NCI-H187 (cell line): Measurements from ENCODE around the gene SNAPC2.
A peak's percentile ranks its signal among the peaks of the same experiment; 100 is the strongest.
"Not testable (repeated sequence)": the region's sequence is repeated elsewhere in the genome, so short reads cannot be mapped to it uniquely, and the experiment has no call there.

Experiments
- DNase-seq, 2 experiments: peaks; one replicate each; lab custom pipeline; 2025; lab: John Stamatoyannopoulos, UW

Gene SNAPC2

DNA sequence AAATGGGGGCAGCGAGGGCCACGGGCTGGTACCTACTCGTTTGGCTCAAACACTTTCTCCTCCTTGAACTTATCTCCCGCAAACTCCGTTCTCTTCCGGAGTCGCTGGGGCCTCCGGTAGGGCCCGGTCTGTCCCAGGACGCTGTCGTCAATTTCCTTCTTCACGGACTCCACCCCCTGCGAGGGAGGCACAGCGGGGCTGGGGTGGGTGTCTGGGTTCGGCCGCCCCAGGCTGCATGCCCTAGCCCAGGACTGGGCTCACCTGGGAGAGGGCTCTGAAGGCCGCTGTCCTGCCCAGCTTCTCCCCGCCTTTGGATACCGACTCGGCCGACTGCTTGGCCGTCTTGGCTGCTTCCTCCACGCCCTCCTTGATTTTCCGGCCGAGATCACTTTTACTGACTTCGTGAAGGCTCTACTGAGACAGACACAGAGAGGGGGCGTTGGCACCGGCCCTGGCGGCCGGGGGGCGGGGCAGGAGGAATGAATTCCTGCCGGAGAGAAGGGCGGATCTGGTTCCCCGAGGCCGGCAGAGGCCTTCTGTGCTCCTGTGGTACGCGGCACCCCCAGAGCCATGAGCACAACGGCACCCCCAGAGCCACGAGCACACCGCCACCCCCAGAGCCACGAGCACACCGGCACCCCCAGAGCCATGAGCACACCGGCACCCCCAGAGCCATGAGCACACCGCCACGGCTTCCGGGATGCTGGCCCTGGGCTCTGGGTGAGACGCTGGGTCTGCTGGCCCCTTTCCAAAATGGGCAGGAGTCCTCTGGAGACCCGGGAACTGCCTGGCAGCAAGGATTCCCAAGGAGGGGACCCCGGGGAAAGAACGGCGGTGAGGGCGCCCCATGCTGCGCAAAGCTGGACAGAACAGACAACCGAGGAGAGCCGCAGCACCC lies 13.9 kb downstream of the SNAPC2 start:
- no peak for DNase-seq

DNA sequence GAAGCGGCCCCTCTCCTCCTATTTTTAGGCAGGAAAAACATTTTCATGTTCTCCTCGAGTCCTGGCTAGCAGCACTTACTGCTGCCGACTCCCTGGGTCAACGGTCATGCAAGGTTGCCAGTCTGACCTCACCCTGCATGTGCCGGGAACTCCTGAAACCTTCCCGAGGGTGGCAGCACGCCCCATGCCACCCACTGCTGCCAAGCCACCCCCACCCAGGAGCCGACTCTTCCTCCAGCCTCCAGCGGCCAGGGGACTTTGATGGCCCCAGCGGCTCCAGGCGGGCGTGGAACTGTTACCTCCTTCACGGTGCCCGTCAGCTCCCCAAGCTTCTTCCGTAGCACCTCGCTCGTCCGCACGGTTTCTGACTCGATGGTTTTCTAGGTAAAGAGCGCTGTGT lies 14.6 kb downstream of the SNAPC2 start:
- no peak for DNase-seq

DNA sequence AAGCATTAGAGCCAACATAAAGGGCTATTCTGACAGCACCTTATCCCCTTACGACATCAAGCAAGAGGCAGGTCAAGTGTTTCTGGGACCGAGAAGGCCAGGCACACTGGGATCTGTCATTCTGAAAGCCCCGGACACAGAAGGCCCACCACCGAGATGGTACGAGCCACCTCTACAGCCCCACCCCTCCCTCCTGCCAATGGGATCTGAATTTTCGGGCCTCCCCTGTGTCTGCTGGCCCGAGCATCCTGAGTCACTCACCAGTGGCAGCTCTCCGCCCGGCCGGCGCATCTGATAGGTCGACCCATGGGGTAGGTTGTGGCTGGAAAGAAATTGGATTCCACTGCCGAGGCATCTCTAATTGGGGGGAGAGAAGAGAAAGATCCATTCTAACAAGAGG lies 20.7 kb downstream of the SNAPC2 start:
- no peak for DNase-seq

DNA sequence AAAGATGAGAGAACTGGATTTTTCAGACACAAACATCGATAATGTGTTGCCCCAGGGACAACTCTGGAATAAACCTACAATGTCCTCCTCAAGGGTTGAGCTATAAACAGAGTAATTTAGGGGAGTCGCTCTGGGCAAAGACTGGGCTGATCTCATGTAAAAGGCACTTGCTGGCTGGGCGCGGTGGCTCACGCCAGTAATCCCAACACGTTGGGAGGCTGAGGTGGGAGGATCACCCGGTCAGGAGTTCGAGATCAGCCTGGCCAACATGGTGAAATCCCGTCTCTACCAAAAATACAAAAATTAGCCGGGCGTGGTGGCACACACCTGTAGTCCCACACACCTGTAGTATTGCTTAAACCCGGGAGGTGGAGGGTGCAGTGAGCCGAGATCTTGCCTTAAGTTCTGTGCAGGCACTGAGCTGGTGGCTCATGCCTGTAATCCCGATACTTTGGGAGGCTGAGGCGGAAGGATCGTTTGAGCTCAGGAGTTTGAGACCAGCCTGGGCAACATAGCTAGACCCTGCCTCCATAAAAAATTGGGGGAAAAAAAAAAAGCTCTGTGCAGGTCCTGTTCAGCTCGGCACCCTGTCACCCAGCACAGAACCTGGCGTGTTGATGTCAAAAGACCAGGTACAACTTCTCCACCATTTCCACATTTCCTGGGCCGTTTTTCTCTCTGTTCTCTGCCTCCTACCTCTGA lies 21.9 kb downstream of the SNAPC2 start:
- DNase-seq = no peak

DNA sequence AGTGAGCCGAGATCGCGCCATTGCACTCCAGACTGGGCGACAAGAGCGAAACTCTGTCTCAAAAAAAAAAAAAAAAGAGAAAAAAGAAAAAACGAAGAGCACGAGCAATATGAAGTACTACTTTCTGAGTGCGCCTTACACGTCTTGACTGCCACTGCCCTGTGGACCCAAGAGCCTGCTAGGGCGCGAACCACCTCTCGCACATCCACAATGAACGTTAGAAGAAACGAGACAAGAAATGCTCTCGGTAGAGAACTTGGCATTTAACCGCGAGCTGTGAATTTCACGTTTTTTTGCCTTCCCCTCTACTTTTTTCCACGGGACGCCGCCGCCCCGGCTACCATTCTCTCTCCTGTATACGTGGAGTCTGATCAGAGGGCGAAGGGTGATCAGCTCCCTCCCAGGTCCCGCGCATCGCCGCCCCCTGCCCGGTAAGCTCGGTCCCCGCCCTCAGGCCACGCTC lies 22.9 kb downstream of the SNAPC2 start:
- no peak for DNase-seq

DNA sequence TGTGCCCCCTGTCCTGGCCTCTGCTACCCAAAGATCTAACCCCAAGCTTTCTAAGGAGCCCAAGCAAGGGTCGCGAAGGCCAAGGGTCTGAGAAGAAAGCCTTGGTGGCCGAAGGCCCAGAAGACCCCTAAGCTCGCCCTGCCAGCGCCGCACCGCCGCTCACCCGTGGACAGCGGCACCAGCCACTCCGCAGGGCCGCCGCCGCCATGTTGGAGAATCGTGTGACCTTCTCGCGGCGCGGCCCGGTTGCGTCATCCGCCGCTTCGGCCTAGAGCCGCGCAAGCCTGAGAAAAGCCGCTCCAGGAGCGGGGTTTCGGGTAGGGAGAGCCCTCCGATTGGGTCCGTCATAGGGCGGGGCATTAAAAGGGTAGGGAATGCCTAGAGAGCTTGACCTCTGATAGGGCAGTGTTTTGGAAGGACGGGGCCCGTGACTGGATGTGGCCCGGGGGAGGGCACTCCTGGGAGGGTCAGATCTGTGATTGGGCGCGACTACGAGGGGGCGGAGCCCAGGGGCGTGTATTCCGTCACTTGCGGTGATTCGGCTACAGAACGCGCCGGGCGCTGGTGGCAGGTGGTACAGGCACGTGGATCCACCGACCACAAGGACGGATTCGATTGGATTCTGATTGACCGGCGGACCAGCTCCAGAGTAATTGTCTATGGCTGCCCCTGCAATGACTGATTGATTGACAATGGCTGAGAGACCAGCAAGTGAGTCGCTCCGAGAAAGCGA lies 23.5 kb downstream of the SNAPC2 start, which contains the start of gene TIMM44:
TSS of gene TIMM44 (minus strand) at position 223 of the 733 bp plus-strand sequence. CDS start at position 208, 15 bp downstream.
- DNase-seq = peak; percentile 76 to 95

DNA sequence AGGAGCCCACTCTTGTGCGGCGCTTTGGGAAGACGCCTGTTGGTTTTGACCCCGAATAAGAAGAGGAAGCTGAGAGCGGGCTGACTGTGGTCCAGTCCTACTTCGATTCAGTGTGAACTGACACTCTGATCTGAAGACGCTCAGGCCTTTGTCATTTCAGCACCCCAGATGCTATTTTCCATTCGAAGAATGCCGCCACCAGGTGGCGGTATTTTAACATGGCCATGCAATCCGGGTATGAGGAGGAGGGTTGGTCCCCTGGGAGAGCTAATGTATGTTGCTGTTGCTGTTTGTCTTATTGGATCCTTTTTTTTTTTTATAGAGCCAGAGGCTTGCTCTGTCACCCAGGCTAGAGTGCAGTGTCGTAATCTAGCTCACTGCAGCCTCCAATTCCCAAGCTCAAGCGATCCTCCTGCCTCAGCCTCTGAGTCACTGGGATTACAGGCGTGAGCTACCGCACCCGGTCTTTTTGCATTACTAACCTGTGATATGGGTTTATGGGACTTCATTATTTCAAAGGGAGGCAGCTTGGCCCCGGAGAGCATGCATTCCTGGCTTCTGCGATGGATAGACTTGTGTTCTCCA lies 24.1 kb downstream of the SNAPC2 start:
- peak; percentile 60 to 78 for DNase-seq

DNA sequence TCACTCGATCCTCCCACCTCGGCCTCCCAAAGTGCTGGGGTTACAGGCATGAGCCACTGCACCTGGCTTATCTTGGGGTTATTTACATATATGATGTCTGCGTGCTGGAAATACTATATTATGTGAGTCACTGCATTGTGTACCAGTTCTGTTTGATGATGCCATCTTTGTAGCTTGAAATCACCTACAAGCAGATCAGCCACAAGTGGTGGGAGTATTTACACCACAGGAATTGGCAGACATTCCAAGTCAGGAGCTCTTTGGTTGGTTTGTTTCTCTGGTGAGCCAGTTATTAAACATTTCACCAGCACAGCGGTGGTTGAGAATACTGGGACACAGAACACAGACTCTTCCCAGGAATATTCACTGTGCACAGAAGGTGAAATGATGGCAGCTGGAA lies 27.8 kb downstream of the SNAPC2 start:
- no peak for DNase-seq

DNA sequence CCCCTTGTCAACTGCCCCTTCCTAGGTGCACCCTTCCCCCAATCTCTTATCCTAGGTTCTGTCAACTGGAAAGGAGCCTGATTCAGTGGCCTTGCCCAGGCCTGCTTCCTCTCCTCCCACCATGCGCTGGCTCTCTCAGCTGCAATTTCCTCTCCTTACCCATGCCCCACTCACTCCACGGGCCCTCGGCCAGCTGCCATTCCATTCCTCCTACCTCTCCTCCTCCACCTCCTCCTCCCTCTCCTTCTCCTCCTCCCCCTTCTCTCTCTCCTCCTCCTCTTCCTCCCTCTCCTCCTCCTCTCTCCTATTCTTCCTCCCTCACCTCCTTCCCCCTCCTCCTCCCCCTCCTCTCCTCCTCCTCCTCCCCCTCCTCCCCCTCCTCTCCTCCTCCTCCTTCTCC lies 32.9 kb downstream of the SNAPC2 start:
- no peak for DNase-seq

DNA sequence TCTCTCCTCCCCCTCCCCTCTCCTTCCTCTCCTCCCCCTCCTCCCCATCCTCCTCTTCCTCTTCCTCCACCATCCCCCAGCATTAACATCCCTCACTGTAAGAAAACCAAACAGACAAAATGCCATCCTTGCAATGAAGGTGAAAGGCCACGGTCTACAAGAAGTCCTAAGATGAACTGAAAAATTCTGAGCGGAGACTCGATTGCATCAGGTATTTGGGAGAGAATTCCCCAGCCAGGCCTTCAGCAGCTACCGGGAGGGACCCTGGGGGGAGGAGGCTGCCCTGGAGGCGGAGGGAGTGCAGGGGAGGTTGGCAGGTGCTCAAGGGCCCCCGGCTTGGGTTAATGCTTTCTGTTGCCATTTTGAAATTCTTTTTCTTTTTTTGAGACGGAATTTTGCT lies 33.4 kb downstream of the SNAPC2 start:
- no peak for DNase-seq

DNA sequence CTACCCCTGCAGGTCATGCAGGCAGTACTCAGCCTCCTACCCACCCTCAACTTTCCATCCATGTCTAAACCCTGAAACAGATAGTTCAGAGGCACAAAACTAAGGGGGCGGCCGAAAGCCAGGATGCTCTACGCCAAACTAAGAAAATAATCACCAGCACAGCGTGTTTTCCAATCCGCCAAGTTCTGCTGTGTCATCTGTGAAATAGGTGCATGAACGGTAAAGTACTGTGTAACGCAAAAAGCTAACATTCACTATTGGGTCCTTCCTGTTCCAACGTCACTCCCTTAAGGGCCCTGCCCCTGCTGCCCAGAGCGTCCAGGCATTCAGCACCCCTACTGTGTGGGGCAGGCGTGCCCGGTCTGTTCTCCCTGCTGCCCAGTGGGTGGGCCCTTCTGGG lies 35.6 kb downstream of the SNAPC2 start:
- DNase-seq = no peak

DNA sequence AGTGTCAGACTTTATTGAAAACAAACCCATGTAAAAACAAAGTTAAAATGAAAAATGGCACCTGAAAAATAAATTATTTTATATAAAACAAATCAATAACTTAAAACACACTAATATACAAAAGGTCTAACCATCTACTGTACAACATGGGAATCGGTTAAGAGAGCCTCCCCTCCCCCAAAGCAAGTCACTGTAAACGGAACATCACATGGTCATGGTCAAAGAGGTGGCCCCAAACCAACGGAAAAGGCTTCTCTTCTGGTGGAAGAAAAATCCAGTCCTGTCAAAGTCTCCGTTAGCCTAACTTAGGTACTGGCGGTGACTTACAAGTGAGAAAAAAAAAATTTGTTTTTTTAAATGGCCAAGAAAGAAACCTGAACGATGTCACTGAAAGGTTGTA lies 39.1 kb downstream of the SNAPC2 start:
- DNase-seq = no peak

DNA sequence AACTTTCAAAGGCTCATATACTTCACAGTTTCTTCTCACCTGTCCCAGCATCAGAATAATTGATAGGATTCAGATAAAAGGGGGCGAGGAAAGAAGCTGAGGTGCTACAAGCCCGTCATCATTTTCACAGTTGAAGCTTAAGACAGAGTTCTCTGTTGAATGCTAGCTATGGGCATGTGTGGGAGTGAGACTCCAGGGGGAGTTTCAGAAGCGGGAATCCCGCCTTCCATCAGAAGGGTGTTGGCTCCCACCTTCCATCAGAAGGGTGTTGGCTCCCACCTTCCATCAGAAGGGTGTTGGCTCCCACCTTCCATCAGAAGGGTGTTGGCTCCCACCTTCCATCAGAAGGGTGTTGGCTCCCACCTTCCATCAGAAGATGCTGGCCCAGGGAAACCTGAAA lies 40.9 kb downstream of the SNAPC2 start:
- DNase-seq = not testable (repeated sequence)

DNA sequence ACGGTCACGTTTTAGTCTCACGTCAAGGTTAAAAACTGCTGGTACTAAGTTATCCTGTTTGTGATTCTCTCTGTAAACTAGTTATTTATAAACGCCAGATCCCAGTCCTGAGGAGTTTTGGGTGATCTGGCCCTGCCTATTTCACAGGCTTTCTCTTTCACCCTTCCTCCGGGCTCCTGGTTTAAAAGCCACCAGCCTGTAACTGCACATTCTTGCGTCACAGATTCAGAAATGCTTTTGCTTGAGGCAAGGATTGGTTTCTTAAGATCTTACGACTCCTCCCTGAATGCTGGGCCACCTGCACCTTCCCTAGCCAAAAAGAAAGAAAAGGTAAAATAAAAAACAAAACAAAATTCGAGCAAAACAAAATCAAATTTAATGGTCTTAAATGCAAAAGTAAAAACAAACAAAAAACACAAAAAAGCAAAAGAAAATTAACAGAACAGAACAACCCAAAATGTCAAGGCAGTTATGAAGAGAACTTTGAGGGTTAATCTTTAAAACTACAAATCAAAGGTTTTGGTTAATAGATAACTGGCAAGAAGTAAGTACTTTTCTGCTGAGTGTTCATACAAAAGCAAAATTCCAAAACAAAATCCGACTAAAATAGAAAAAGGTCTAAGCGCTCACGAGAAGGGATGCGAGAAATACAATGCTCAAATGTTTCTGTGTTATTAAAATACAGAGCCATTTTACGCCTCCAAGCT lies 41.9 kb downstream of the SNAPC2 start:
- DNase-seq = no peak

DNA sequence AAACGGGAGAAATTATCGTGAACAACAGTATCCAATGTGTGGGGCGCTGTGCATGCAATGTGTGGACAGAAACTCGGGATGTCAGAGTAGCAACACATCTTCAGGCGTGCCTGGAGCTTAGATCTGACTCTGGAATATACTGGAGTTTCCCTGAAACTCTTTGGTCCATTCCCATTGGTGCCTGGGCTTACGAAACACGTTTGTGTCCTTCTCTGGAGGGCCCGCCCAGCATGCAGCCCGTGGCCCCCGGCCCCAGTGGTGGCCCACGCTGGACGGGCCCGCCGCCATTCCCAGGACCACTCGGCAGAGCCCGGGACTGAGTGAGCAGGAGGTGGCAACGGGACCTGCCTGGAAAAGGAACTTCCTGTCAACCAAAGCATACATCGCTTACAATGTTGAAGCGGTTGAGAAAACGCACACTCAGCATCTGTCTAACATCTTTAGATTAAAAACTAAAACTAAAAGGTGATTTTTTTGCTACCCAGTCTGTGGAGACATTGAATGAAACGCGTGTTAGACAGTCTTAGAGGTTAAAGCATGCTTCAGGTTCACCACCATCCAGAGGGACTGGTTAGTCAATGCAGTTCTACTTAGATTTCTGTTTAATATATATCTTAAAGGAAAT lies 42.6 kb downstream of the SNAPC2 start:
- DNase-seq = no peak

DNA sequence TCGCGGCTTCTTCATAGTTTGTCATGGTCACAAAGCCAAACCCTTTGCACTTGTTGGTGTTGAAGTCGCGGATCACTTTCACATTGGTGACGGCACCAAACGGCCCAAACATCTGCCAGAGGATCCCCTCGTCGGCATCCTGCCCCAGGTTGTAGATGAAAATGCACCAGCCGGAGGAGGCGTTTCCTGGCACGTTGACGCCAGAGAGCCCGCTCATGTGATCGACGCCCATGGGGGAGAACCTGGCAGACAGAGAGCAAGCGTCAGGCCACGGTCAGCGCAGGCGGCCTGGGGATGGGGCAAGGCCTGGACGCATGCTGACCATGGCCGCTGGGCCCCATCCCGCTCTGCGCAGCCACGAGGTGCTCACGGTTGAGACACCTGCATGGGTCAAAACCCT lies 43.4 kb downstream of the SNAPC2 start:
- DNase-seq = no peak

DNA sequence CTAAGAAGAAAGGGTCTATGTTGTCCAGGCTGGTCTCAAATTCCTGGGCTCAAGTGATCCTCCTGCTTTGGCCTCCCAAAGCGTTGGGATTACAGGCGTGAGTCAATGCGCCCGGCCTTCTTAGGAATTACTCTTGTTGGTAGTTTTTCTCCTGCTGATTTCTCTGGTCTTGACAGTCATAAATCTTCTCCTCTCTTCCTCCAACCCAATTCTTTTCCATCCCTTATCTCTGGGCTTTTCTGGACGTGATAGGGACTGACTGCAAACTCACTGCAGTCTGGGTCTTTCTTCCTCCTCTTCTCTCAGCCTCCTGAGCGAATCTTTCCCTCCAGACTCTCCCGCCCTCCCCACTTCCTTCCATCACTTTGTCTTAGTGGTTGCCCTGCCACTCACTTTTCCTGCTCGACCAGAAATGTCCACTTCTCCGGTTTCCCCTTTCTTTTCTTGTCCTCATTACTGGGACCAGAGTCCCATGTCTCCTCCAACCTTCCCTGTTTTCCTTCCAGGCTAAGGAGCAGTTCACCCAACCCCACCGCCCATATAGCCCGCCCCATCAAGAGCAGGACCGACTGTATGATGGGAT lies 45.2 kb downstream of the SNAPC2 start:
- no peak for DNase-seq

DNA sequence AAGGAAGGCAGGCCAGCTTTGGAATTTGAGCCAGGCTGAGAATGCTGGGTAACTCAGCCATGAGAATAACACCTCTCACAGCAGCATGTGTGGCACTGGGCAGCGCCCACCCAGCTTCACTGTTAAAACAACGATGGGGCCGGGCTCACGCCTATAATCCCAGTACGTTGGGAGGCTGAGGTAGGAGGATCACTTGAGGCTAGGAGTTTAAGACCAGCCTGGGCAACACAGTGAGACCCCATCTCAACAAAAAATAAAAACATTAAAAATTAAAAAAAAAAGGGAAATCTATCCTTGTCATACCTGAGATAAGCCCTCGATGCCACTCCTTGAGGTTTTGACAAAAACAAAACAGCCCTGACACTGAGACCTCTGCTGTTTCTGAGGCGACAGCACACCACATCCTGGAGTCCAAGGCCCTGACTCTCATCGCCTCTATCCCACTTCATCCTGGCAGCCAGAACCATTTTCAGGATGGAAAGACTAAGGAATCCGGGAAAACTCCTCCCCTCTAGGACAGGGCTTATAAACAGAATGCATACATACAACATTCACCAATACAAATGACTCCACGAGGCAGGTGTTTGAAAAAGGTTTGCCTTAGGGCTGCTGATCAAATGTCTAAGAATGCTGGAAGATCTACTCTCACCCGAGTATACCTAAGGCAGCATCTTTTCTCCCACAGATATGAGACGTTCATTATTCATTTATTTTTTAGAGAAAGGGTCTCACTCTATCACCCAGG lies 46.0 kb downstream of the SNAPC2 start:
- no peak for DNase-seq

DNA sequence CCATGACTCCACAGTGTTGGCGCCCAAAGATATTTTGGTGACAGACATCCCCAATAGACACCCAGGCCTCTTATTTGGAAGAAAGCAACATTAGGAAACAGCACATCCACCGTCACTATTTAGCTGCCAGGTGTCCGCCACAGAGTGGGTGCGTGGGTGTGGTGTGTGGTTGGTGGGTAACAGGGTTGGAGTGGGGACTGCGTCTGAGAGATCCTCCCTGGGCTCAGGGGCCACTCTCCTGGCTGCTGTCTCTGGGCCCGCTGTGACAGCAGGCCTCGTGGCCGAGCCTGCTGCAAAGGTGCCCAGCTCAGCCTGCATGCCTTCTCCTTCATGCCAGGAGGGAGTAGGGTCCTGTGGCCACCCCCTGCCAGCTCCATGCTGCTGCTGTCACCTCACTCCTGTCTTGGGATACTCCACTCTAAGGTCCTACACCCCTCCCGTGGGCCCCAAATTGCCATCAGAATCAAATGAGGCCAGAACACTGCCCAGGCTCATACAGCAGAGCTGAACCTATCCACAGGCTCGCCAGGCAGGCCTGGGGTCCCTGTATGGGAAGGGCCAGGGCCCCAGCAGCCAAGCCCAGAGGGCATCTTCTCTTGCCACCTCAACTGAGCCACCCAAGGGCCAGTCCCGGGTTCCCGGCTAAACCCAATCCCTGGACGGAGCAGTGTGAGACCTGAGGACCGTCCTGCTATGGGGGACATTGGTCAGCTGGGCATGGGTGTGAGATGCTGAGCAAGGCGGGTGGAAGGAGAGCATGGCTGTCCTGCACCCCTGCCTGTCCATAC lies 48.1 kb downstream of the SNAPC2 start:
- DNase-seq = no peak
